A673 (cell line): ENCODE measurements around the gene GCN1. TPM values are rescaled to one million over a fixed set of nuclear protein-coding genes. Genes with fewer than 3 reads are reported as not detected.
A peak's percentile ranks its signal among the peaks of the same experiment; 100 is the strongest.

Experiments used
- BruUV-seq: library from RNA; stranded (reverse); fragments of 400-500 nt; replicated peaks from 2 replicates; lab custom pipeline; 2021; lab: Mats Ljungman, UMichigan
- CTCF ChIA-PET: fragments of 300-600 bp; sonication (Branson Sonifier 250); formaldehyde crosslinking; loops from one replicate; lab custom pipeline; 2022; ENCODE audit warnings: antibody characterized with exemption; lab: Charles Lee
- POLR2A ChIA-PET: fragments of 300-600 bp; sonication (Branson Sonifier 250); formaldehyde crosslinking; loops from one replicate; lab custom pipeline; 2022; ENCODE audit warnings: antibody characterized with exemption; ENCODE audit not compliant: low non-redundant PET; lab: Charles Lee
- DNase-seq: peaks from one replicate; pipeline ENCODE4 v3.0.0-alpha.2; 2015; ENCODE audit warnings: low spot score
- H3K27ac ChIP-seq: fragments of 200-600 bp; sonication (generic); 2 replicates; pipeline ENCODE4 v1.5.1; 2016; ENCODE audit warnings: mixed run types, low read depth, mild to moderate bottlenecking, mixed read lengths, antibody characterized with exemption, low read length; ENCODE audit not compliant: poor library complexity, severe bottlenecking
- H3K27me3 ChIP-seq: fragments of 200-600 bp; sonication (generic); replicated peaks from 2 replicates; pipeline ENCODE4 v1.6.1; 2017; ENCODE audit warnings: mixed run types, low read depth, mild to moderate bottlenecking, mixed read lengths, antibody characterized with exemption, low read length; ENCODE audit not compliant: insufficient read depth, poor library complexity
- H3K36me3 ChIP-seq: fragments of 200-600 bp; sonication (generic); 2 replicates; pipeline ENCODE4 v1.6.1; 2016; ENCODE audit warnings: mixed run types, mild to moderate bottlenecking, mixed read lengths, antibody characterized with exemption, low read length; ENCODE audit not compliant: insufficient read depth, poor library complexity, severe bottlenecking
- H3K4me1 ChIP-seq: fragments of 200-600 bp; sonication (generic); 2 replicates; pipeline ENCODE4 v1.6.1; 2017; ENCODE audit warnings: mixed run types, mild to moderate bottlenecking, mixed read lengths, antibody characterized with exemption, low read length; ENCODE audit not compliant: insufficient read depth, poor library complexity, severe bottlenecking
- H3K4me3 ChIP-seq: fragments of 200-600 bp; sonication (generic); 2 replicates; pipeline ENCODE4 v1.5.1; 2016; ENCODE audit warnings: low read depth, mixed run types, mild to moderate bottlenecking, mixed read lengths, low read length; ENCODE audit not compliant: poor library complexity, severe bottlenecking
- H3K9me3 ChIP-seq: fragments of 200-600 bp; sonication (generic); 2 replicates; pipeline ENCODE4 v1.6.1; 2016; ENCODE audit warnings: mixed run types, low read depth, mild to moderate bottlenecking, mixed read lengths, antibody characterized with exemption, low read length; ENCODE audit not compliant: poor library complexity, severe bottlenecking
- EZH2 ChIP-seq: fragments of 200-600 bp; sonication (generic); IDR thresholded peaks from 2 replicates; pipeline ENCODE4 v1.6.1; 2017; ENCODE audit warnings: borderline replicate concordance, low read depth, mild to moderate bottlenecking, mixed read lengths, antibody characterized with exemption, low read length; ENCODE audit not compliant: poor library complexity, severe bottlenecking
- intact Hi-C: fragments of 100-400 bp; cut with micrococcal nuclease; formaldehyde crosslinking; loops from one replicate; pipeline ENCODE4 v1.10.0; 2022; ENCODE audit not compliant: unreplicated experiment
- total RNA-seq: library from RNA; stranded (reverse); gene quantifications from 2 replicates; pipeline ENCODE4 v1.2.3, GENCODE V29; 2021
- TF ChIP-seq, protein P1 (sequence below): fragments of 300-800, 200-600 bp; sonication (generic); conservative IDR thresholded peaks from 2 replicates; pipeline ENCODE4 v1.5.1; 2017; ENCODE audit warnings: low read depth, mild to moderate bottlenecking, antibody characterized with exemption, low read length, moderate library complexity, mixed read lengths

The GCN1 gene
- total RNA-seq, 1 experiment from 2014 or later: 129 TPM

GRCh38 chr12:120131116-120131515, 63.4 kb downstream of the GCN1 start:
- ChIA-PET POLR2A (no interaction called here), CTCF (no interaction called here)
- no peaks in the 10 kb centered on the region for H3K27me3 ChIP-seq
- no peak for TF ChIP-seq EZH2
- TF ChIP-seq, protein P1, sequence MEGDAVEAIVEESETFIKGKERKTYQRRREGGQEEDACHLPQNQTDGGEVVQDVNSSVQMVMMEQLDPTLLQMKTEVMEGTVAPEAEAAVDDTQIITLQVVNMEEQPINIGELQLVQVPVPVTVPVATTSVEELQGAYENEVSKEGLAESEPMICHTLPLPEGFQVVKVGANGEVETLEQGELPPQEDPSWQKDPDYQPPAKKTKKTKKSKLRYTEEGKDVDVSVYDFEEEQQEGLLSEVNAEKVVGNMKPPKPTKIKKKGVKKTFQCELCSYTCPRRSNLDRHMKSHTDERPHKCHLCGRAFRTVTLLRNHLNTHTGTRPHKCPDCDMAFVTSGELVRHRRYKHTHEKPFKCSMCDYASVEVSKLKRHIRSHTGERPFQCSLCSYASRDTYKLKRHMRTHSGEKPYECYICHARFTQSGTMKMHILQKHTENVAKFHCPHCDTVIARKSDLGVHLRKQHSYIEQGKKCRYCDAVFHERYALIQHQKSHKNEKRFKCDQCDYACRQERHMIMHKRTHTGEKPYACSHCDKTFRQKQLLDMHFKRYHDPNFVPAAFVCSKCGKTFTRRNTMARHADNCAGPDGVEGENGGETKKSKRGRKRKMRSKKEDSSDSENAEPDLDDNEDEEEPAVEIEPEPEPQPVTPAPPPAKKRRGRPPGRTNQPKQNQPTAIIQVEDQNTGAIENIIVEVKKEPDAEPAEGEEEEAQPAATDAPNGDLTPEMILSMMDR: no peak
- H3K4me3 ChIP-seq: no peak overlapping the region
- intact Hi-C loops: no loop called here
- BruUV-seq: no TSS peak
- DNase-seq: no peak
- H3K36me3 ChIP-seq: peaks cover 94% of the 10 kb centered on the region
- H3K9me3 ChIP-seq: no peaks in the 10 kb centered on the region
- no peak overlapping the region for H3K27ac ChIP-seq
- no peaks in the 10 kb centered on the region for H3K4me1 ChIP-seq

- Histone ChIP-seq H3K27ac (no peak overlapping the region), H3K9me3 (no peaks in the 10 kb centered on the region), H3K4me3 (no peak overlapping the region), H3K4me1 (no peaks in the 10 kb centered on the region), H3K27me3 (no peaks in the 10 kb centered on the region), H3K36me3 (peaks cover 84% of the 10 kb centered on the region)
- intact Hi-C loops: no loop called here
- no TSS peak for BruUV-seq
- DNase-seq: no peak
- TF ChIP-seq, protein P1: no peak
- TF ChIP-seq EZH2: no peak
- ChIA-PET CTCF (interaction anchor here (0.5 kb wide), 1 partner anchor 22 kb away, joined by 3 read pairs; no protein-coding TSS in a partner anchor), POLR2A (no interaction called here)
These were observed 64.5 kb downstream of the GCN1 start for GRCh38 chr12:120130011-120130410.

DNA sequence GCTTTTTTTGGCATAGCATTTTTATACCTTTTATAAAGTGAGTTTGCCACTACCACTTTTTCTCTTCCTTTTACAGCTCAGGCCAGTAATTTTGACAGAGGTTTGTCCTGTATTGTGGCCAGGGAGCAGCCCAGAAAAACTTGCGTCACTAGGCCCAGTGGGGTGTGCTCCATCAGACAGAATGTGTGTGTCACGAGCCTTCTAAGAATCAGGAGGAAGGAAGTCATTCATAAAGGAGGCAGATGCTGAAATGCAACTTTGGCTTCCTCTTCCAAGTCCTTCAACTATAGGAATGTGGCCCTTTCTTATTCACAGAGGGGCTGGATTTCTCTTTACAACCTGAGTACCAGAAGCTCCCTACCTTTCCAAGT, 67.9 kb downstream of the GCN1 start:
- CTCF ChIA-PET: no interaction called here
- no peak for DNase-seq
- H3K36me3 ChIP-seq: peaks cover 51% of the 10 kb centered on the region
- intact Hi-C loops: no loop called here
- H3K4me1 ChIP-seq: no peaks in the 10 kb centered on the region
- POLR2A ChIA-PET: interaction anchor here (0.6 kb wide), 1 partner anchor 48 kb away, joined by 6 read pairs; no protein-coding TSS in a partner anchor
- H3K27ac ChIP-seq: peak overlapping the region; percentile 20
- H3K27me3 ChIP-seq: no peaks in the 10 kb centered on the region
- BruUV-seq: no TSS peak
- no peak overlapping the region for H3K4me3 ChIP-seq
- H3K9me3 ChIP-seq: no peaks in the 10 kb centered on the region
- TF ChIP-seq, protein P1: no peak
- no peak for TF ChIP-seq EZH2
